ENCODE measurements around the gene CCBE1.

The CCBE1 gene

DNA sequence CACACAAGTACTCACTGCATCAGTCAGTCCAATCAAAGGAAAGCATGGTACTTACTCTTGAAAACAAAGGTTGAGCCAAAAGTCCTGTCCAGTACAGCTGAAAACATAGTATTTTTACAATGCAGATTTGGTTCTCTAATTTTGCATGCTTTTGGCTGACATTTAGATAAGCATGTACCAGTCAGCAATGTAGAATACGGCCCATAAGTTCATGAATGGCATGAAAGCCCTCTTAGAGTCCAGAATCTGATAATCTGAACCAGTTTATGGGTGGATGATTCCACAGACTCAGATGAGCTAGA lies 90.2 kb downstream of the CCBE1 start:
- H3K4me1 Mint-ChIP-seq = no peaks in the 10 kb centered on the region
- H3K9me3 Mint-ChIP-seq = no peaks in the 10 kb centered on the region
- H3K27me3 Mint-ChIP-seq = peaks cover 9% of the 10 kb centered on the region
- H3K27ac Mint-ChIP-seq = no peak overlapping the region
- ATAC-seq = no peak
- no peak overlapping the region for H3K4me3 Mint-ChIP-seq
- DNase-seq = no peak

DNA sequence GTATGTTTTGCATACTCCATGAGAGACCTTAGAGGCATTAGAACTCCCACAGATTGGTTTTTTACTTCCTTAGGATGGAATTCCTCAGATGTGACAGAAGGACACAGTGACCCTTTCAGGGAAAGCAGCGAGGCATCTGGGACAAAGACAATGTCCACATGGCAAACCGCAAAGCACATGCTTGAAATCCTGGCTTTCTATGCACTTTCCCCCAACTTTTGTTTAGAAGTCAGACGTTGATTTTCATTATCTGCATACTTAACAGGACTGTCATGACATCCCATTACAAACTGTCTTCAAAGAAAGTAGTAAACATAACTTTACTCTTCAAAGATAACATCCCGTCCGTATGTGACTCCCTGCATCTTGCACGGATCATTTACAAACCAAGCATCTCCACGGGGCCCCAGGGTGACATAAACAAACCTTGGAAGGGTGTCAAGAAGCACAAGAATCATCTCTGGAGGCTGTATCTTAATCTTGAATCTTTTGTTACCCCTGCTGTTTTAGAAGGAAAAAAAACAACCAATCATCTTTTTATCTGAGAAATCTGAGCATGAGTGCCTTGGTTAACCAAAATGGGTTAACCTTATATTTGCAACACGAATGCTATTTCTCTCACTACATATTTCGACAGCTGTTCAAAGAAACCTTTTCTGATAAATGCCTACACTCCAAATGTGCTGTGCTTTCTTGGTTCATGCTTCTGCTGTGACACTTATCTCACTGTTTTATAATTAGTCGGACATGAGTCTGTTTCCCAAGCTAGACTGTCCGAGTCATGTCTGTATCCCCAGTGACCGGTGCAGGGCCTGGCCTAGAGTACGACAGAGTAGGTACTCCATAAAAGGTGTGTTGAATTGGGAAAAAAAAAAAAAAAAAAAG lies 90.8 kb downstream of the CCBE1 start:
- H3K4me1 Mint-ChIP-seq = no peaks in the 10 kb centered on the region
- H3K4me3 Mint-ChIP-seq = no peak overlapping the region
- H3K9me3 Mint-ChIP-seq = no peaks in the 10 kb centered on the region
- DNase-seq (no peak), ATAC-seq (no peak)
- peak overlapping the region in 1 of 2 donors; percentile 15 for H3K27ac Mint-ChIP-seq
- H3K27me3 Mint-ChIP-seq = peaks cover 9% of the 10 kb centered on the region

DNA sequence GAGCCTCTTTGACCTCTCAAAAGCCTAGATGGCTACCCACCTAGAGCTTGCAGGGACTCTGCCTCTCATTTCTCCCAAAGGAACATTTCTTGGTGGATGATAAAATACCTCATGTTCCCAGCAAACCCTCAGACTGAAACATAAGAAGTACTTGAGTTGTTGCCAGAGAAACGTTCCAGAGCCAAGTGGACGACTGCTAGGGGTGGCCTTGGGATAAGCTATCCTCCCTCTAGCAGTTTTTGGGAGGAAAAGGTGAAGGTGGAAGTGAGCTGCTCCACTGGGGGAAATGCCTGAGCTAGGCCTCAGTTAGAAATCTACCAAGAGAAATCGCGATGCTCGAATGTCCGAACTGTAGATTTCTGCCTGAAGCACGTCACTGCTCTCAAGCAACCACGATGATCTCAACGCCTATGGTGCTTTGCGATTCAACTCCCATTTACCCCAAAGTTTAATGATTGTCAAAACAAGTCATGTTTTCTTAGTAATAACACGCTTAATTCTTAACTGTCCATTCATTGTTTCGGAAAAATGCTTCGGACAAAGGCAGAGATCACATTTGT lies 91.5 kb downstream of the CCBE1 start:
- Mint-ChIP-seq H3K27me3 (peaks cover 9% of the 10 kb centered on the region), H3K4me1 (no peaks in the 10 kb centered on the region), H3K27ac (no peak overlapping the region), H3K9me3 (no peaks in the 10 kb centered on the region), H3K4me3 (no peak overlapping the region)
- ATAC-seq (no peak), DNase-seq (no peak)

DNA sequence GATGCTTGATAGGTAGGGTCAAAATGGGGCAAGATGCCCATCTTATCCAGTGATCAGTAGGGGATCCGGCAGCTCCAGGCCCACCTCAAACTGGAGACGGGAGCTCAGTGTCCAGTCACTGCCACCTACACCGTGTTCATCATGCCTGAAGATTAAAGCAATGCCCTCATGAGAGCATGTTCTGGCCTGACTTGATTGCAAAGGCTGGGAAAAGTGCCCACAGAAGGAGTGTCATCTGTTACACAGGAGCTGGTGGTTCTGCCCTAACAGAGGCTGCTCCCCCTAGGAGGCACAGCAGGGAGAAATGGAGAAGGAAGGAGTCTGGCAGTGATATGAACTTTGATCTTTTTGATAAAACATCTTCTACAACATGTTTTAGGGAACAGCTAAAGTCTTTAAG lies 92.3 kb downstream of the CCBE1 start:
- H3K27ac Mint-ChIP-seq = no peak overlapping the region
- no peak overlapping the region for H3K4me3 Mint-ChIP-seq
- no peaks in the 10 kb centered on the region for H3K4me1 Mint-ChIP-seq

DNA sequence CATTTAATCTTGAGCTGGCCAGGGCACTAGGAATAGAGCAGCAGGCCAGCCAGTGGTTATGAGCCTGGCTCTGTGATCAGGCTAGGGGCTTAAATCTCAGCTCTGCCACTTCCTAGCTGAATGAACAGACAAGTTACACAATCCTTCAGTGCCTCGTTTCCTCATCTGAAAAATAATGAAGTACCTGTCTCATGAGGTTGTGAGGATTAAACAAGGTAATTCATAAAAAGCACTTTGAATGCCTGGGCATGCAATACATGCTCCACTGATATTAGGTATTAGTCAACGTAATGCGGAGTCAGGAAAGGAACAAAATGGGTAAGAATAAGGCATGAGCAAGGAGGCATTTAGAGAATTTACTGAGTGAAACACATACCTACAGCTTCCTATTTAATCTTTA lies 100.2 kb downstream of the CCBE1 start:
- ATAC-seq = no peak
- no peak overlapping the region for H3K27ac Mint-ChIP-seq
- no peaks in the 10 kb centered on the region for H3K27me3 Mint-ChIP-seq
- no peaks in the 10 kb centered on the region for H3K9me3 Mint-ChIP-seq
- DNase-seq = no peak
- H3K4me1 Mint-ChIP-seq = no peaks in the 10 kb centered on the region
- no peak overlapping the region for H3K4me3 Mint-ChIP-seq

More for the DNA sequence above, 92.3 kb downstream of the CCBE1 start:
- peaks cover 9% of the 10 kb centered on the region for H3K27me3 Mint-ChIP-seq
- ATAC-seq (no peak), DNase-seq (no peak)
- H3K9me3 Mint-ChIP-seq = no peaks in the 10 kb centered on the region

DNA sequence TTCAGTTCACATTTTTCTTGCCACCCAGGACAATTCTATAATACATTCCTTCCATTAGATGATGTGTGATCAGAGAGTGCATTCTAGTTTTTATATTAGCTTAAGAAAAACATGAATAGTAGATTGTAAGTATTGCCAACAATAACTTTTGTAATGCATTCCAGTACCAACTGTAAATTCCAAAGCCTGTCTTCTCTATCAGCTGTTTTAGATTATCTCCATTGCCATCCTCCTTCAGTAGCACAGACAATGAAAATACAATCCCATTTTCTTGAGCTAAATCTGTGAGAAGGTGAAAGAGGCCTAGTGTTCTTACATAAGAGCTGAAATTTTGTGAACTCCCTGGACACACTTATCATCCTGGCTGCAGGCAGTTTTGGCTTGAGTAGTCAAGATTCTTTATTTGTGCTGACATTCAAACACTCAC lies 103.9 kb downstream of the CCBE1 start:
- no peaks in the 10 kb centered on the region for H3K4me1 Mint-ChIP-seq
- DNase-seq = no peak
- no peaks in the 10 kb centered on the region for H3K9me3 Mint-ChIP-seq
- no peak overlapping the region for H3K27ac Mint-ChIP-seq
- ATAC-seq = no peak
- no peak overlapping the region for H3K4me3 Mint-ChIP-seq
- H3K27me3 Mint-ChIP-seq = no peaks in the 10 kb centered on the region

DNA sequence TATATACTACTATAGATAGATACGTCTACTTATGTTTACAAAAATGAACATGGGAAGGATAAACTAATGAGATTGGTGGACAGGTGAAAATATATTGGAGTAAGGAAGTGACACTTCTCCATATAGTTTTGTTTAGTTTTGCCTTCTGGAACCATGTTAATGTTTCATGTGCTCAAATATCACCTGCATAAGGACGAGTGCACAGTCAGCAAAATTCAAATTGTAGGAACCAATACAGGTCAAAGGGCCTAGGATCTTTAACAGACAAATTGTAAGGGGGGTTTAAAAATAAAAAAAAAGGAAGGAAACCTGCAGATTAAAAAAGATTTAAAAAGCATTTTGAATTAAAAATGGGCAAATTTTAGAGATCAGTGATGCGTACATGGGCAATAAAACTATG lies 104.6 kb downstream of the CCBE1 start:
- Mint-ChIP-seq H3K27me3 (no peaks in the 10 kb centered on the region), H3K27ac (no peak overlapping the region), H3K4me1 (no peaks in the 10 kb centered on the region), H3K9me3 (no peaks in the 10 kb centered on the region), H3K4me3 (no peak overlapping the region)
- no peak for DNase-seq
- ATAC-seq = no peak

DNA sequence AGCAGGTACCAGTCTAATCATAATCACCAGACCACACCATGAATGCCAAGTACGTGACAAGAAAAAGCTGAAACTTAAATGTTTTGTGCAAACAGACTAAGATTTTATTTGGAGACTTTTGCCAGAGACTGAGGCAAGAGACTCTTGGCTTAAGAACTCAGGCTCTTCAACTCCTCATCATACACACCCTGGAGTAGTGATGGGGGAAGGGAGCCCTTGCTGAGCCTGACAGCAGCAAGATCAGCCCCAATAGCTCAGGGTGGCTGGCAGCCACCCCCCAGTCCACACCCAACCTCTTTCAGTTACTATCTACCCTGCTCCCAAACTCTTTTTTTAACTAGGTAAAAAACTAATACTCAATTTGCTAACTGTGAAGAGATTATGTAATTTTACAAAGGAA lies 114.8 kb downstream of the CCBE1 start:
- Mint-ChIP-seq H3K27me3 (no peaks in the 10 kb centered on the region), H3K4me1 (no peaks in the 10 kb centered on the region), H3K4me3 (no peak overlapping the region), H3K9me3 (no peaks in the 10 kb centered on the region), H3K27ac (no peak overlapping the region)
- DNase-seq (no peak), ATAC-seq (no peak)

DNA sequence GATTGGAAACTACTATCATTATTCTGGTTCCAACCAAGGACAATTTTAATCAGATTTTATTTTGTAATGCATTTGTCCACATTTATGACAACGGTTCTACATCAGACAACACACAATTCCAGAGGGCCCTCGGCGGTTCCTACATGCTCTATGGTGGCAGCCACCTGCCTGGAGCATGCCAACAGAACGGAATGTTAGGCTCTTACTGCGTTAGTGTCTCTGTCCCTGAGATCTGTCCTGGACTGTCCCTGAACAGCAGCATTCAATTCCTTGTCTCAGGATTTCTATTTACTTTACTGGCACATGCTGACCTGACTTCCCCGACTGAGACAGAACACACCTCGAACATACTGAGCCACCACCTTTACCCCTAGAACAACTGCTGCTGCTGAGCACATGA lies 117.7 kb downstream of the CCBE1 start:
- Mint-ChIP-seq H3K27me3 (peaks cover 24% of the 10 kb centered on the region), H3K27ac (no peak overlapping the region), H3K4me3 (no peak overlapping the region), H3K4me1 (no peaks in the 10 kb centered on the region), H3K9me3 (no peaks in the 10 kb centered on the region)
- DNase-seq (no peak), ATAC-seq (no peak)

DNA sequence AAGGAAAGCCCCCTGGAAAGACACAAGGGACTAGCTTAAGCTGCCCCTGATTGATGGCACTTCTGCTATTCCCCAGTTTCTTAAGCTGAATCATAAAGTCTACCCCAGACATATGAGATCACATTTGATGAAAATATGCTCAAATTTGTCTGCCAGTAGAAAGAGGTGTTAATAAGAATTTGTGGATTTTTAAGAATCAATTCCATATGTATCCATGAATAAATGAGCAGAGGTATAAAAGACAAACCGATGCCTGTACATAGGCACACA lies 119.9 kb downstream of the CCBE1 start:
- Mint-ChIP-seq H3K9me3 (no peaks in the 10 kb centered on the region), H3K27ac (no peak overlapping the region), H3K4me3 (no peak overlapping the region), H3K27me3 (peaks cover 24% of the 10 kb centered on the region), H3K4me1 (no peaks in the 10 kb centered on the region)
- no peak for DNase-seq
- ATAC-seq = no peak

DNA sequence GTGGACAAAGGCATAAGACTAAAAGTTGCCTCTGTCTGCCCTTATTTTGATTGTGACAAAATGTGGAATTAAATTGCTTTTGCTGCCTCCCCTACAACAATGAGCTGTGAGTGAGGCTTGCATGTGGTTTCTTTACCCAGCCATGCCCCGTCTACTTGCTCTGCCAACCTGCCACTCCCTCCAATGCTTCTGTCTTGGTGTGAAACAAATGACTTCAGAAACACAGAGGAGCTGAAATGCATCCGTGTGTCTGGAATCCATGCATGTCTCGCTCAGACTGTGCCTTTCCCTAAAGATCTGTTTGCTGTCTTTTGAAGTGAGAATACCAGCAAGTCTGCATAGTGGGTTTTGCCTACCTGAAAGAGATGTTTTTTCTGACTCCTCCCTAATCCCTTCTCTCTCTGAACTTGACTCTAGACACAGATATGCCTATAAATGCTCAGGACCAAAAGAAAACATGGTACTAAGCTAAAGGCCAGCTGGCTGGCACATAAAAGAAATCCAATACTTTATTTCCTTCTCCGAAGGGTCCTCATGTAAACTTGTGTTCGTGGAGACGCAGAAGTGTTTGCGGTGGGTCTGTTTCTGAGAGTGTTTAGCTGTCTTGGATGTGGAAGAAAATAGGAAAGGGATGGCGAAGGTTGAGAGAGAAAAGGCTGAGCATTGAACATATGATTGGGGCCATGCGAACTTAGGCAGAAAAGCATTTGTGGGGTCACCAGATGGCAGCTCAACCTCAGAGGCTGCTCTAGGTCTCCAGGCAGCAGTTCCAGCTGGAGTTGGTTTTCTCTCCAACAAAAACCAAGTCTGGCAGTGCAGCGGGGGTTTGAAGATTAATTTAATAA lies 120.5 kb downstream of the CCBE1 start:
- H3K4me1 Mint-ChIP-seq = no peaks in the 10 kb centered on the region
- H3K9me3 Mint-ChIP-seq = no peaks in the 10 kb centered on the region
- H3K27ac Mint-ChIP-seq = no peak overlapping the region
- H3K27me3 Mint-ChIP-seq = peaks cover 24% of the 10 kb centered on the region
- H3K4me3 Mint-ChIP-seq = no peak overlapping the region
- DNase-seq (no peak), ATAC-seq (no peak)

DNA sequence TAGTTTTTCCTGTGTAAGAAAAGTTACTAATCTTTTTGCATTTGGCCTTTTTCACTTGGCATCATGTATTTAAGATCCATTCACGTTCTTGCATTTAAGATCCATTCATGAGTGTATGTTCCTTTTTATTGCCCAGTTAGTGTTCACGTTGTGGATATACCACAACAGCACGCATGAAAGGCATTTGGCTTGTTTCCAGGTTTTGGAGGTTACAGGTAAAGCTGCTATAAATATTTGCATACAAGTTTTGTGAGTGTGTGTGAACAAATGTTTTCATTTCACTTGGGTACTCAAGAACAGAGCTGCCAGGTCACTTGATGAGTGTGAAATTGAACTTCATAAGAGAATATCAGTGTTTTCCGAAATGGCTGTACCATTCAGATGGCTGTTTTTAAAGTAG lies 121.2 kb downstream of the CCBE1 start:
- no peak for DNase-seq

DNA sequence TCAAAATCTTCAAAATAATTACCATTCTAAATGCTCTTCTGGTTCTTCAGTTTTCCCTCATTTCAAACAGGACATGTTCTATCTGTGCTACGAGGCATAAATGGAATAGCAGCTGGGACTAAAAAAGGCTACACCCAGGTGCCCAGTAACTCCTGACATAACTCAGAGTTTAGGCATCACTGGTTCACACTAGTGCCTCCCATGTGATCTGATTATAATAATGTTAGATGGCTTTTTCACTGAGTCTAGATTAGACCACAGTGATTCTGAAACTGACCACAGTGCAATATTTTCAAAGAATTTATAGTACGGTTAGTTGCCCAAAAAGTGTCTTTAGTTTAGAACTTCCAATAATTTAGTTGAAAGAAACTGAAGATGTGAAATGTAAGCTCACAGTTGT lies 123.3 kb downstream of the CCBE1 start:
- Mint-ChIP-seq H3K4me1 (no peaks in the 10 kb centered on the region), H3K27me3 (peaks cover 27% of the 10 kb centered on the region), H3K9me3 (no peaks in the 10 kb centered on the region), H3K27ac (no peak overlapping the region), H3K4me3 (no peak overlapping the region)
- DNase-seq (no peak), ATAC-seq (no peak)

More for the DNA sequence above, 121.2 kb downstream of the CCBE1 start:
- H3K27me3 Mint-ChIP-seq = peaks cover 24% of the 10 kb centered on the region
- H3K9me3 Mint-ChIP-seq = no peaks in the 10 kb centered on the region
- H3K27ac Mint-ChIP-seq = no peak overlapping the region
- H3K4me3 Mint-ChIP-seq = no peak overlapping the region
- H3K4me1 Mint-ChIP-seq = no peaks in the 10 kb centered on the region
- no peak for ATAC-seq

DNA sequence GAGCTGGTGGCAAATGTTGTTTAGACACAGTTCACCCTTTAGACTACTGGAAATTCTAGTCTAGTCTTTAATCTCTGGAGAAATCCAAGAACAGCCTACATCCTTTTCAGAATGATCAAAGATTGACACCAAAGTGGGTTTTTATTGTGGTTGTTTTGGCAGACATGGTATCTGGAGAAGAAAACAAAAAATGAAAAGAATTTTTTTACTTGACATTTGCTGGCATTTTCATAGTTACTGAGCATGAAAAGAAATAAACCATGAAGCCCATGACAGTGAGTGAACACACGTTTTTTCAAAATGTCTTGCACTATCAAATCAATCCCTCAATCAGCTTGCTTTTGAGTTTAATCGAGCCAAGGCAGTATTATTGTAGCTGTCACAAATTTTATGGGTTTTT lies 125.3 kb downstream of the CCBE1 start:
- H3K27ac Mint-ChIP-seq = no peak overlapping the region
- DNase-seq = no peak
- no peaks in the 10 kb centered on the region for H3K4me1 Mint-ChIP-seq
- H3K9me3 Mint-ChIP-seq = no peaks in the 10 kb centered on the region
- no peak overlapping the region for H3K4me3 Mint-ChIP-seq
- H3K27me3 Mint-ChIP-seq = peaks cover 28% of the 10 kb centered on the region
- no peak for ATAC-seq

DNA sequence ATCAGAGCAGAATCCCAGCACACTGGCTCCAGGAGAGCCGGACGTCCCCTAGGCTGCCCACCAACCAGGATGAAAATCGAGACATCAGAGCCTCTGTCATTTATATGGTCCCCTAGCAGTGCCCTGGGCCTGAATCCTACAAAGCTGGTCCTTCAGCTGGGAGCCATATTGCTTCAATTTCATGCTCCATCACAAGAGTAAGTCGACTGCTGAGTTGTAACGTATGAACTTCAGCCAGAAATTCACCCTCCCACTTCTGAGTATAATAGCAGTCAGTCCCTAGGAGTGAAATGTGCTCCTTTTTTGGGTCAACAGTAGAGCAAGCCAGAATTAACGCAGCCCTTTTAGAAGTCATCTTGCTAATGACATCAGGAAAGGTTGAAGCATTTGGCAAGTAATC lies 126.4 kb downstream of the CCBE1 start:
- Mint-ChIP-seq H3K9me3 (no peaks in the 10 kb centered on the region), H3K4me1 (no peaks in the 10 kb centered on the region), H3K4me3 (no peak overlapping the region), H3K27ac (no peak overlapping the region), H3K27me3 (peaks cover 19% of the 10 kb centered on the region)
- ATAC-seq (no peak), DNase-seq (no peak)

DNA sequence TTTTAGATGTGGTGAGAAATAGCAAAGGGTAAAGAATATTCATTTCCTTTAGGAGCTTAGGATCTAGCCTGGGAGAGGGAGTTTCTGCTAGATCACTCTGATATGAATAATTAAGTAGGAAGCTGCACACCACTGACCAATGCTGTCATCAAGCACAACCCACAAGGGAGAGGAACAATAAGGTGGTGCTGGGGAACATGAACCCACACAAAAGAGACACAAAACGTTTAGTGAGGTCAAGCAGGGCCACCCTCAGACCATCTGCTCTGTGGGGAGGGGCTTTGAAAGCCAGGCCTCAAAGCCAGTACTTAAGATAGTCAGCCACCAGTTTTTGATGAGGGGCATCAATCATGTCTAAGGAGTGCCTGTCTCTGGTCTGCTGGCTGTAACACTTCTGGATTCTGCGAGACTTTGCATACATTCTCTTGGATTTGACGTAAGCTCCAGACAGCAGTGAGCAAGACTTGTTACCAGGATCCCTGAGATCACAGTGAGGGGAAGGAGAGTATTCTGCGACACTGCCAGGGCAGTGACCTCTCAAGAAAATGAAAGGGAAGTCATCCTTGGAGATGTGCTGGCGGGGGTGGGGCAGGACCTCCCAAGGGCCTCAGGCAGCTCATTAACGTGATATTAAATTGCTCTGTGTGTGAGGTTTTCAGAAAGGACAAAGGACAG lies 127.0 kb downstream of the CCBE1 start:
- DNase-seq (no peak), ATAC-seq (no peak)
- no peaks in the 10 kb centered on the region for H3K9me3 Mint-ChIP-seq
- peak overlapping the region in 1 of 2 donors; percentile 23 for H3K27ac Mint-ChIP-seq
- H3K27me3 Mint-ChIP-seq = peaks cover 13% of the 10 kb centered on the region
- no peaks in the 10 kb centered on the region for H3K4me1 Mint-ChIP-seq
- no peak overlapping the region for H3K4me3 Mint-ChIP-seq

All from stimulated activated naive CD8-positive, alpha-beta T cell treated with anti-CD3 and anti-CD28 coated beads, Interleukin-15, amount 100 ng/mL, for 72 hours (primary cell).